CD4-positive, alpha-beta T cell treated with Interferon gamma for 1 hour (primary cell): ENCODE results near the gene CORO2A.
A peak's percentile ranks its signal among the peaks of the same experiment; 100 is the strongest.

Experiments used
- DNase-seq: peaks from one replicate; pipeline ENCODE4 v3.0.0-alpha.2; 2020

The CORO2A gene

GRCh38 chr9:98162613-98163012 lies 29.8 kb downstream of the CORO2A start:
- DNase-seq = no peak

- no peak for DNase-seq
Measured at GRCh38 chr9:98161851-98162250, 30.6 kb downstream of the CORO2A start.

DNA sequence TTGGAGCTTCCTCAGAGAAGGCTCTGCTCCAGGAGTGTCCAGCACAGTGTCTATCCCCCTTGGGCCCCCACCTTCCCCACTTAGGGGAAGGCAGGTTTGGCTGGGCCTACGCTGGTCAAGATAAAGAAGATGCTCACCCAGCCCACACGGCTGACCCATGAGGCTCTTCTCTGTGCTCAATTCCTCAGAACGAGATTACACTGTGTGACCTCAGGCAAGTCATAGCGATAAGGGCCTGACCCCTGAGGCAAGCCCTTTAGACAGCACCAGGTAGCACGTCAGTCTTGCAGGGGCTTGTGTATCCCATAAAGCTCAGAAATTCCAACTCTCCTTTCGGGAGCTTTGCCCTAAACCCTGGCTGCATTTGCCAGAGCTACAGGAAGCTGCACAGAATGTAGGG lies 32.6 kb downstream of the CORO2A start:
- no peak for DNase-seq

GRCh38 chr9:98159301-98159700 lies 33.1 kb downstream of the CORO2A start:
- DNase-seq = no peak

DNA sequence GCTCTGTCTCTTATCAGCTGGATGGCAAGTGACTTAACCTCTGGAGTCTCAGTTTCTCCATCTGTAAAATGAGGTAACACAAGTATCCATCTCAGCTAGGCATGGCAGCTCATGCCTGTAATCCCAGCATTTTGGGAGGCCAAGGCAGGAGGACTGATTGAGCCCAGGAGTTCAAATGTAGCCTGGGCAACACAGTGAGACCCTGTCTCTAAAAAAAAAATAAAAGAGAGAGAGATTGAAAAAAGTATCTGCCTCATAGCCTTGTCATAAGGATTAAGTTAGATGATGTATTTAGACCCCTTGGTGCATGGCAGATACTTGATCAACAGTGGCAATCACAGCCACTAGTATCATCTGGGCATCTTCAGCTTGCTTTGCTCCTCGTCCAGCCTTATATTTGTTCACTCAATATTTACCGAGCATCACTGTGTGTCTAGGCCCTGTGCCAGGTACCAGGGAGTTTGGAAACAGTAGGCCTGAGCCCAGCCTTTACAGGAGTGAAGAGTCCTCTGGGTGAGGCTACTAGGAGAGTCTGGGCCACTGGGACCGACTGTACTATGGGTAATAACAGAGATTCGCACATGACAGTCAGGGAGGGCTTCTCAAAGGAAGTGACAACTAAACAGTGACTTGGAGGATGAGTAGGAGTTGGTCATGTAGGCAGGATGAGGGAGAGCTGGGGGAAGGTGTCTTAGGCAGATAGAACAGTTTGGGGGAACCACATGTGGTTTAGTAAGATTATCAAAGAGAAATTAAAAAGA lies 34.2 kb downstream of the CORO2A start:
- DNase-seq = no peak

DNA sequence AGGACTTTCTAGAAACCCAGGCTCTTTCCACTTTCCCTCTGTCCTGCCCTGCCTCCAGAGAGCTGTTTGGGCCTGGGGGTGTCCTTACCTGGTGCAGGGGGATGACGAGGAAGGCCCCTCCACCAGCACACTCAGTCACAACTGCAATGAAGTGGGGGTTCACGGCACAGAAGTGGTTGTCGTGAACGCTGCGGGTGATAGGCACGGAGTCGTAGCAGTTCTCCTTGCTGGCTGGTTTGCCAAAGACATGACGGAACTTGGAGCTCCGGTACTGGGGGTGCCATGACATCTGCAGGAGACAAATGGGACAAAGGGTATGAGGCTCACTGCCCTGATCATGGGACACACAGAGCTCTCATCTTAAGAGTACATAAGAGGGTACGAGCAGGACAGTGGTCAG lies 35.1 kb downstream of the CORO2A start:
- no peak for DNase-seq

- DNase-seq = no peak
Measured at GRCh38 chr9:98154678-98155077, 37.8 kb downstream of the CORO2A start.

- no peak for DNase-seq
Measured at GRCh38 chr9:98152526-98152925, 39.9 kb downstream of the CORO2A start.

DNA sequence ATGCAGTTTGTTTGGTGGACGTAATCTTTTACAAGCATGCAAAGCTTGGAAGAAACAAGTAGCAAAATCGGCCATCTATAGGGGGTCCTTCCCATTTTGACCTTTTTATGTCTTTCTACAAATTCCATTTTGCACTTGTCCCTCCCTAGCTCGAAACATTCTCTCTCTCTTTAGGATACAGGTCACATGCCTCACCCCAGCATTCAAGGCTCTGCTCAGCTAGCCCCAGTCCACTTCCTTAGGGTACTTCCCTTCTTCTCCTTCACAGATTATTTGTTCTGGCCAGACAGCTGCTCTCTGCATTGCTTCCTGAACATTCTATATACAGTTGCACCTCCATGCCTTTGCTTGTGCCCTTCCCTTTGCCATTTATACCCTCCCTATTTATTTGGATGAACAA lies 41.7 kb downstream of the CORO2A start:
- DNase-seq = no peak

- no peak for DNase-seq
Measured at GRCh38 chr9:98150164-98150563, 42.3 kb downstream of the CORO2A start.

DNA sequence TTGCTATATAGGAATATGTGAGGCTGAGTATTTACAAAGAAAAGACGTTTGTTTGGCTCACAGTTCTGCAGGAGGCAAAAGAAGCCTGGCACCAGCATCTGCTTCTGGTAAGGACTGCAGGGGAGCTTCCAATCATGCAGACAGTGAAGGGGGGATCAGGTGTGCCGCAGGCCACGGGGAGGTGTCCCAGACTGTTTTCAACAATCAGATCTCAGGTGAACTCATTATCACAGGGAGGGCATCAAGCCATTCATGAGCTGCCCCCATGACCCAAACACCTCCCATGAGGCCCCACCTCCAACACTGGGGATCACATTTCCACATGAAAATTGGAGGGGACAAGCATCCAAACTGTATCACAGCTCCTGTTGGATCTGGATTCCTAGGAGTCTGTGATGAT lies 43.0 kb downstream of the CORO2A start:
- DNase-seq = no peak

DNA sequence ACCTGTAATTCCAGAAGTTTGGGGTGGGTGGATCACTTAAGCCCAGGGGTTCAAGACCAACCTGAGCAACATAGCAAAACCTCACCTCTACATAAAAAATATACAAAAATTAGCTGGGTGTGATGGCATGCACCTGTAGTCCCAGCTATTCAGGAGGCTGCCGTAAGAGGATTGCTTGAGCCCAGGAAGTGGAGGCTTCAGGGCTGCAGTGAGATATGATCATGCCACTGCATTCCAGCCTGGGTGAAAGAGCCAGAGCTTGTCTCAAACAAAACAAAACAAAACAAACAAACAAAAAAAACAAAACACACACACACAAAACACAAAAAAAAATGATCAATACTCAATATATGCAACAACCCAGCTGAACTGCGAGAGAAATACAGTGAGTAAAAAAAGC lies 44.0 kb downstream of the CORO2A start:
- no peak for DNase-seq

DNA sequence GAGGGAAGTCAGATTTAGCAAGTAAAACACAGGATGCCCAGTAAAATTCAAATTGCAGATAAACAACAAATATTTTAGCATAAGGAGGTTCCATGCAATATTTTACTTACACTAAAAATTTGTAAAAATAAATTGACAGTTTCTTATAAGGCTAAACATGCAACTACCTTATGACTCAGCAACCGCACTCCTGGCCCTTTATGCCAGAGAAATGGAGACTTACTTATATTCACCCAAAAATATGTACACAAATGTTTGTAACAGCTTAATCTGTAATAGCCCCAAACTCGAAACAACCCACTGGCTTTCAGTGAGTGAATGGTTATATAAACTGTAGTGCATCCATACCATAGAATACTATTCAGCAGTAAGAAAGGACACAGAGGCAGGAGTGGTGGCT lies 44.9 kb downstream of the CORO2A start:
- DNase-seq = no peak

- DNase-seq = peak; percentile 61
Measured at GRCh38 chr9:98146101-98146991, 46.1 kb downstream of the CORO2A start.

DNA sequence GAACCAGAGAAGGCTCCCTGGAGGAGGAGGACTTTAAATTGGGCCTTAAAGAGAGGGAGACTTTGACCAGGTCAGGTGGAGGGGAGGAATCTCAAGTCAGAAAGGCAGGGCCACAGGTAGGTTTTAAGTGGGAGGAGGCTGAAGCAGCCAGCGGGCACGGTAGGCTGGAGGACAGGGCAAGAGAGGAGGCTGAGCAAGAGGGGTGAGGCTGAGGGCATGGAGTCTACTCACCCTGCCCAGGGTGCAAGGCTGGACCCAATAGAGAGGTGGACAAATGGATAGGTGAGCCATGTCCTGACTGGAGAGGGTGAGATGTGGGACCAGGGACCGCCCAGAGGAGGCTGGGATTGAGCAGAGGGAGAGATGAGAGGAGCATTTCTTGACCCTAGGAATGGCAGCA lies 47.8 kb downstream of the CORO2A start:
- no peak for DNase-seq

- DNase-seq = no peak
Measured at GRCh38 chr9:98144076-98144475, 48.4 kb downstream of the CORO2A start.

GRCh38 chr9:98142925-98143481 lies 49.4 kb downstream of the CORO2A start:
- no peak for DNase-seq

GRCh38 chr9:98142182-98142907 lies 50.1 kb downstream of the CORO2A start:
- no peak for DNase-seq

DNA sequence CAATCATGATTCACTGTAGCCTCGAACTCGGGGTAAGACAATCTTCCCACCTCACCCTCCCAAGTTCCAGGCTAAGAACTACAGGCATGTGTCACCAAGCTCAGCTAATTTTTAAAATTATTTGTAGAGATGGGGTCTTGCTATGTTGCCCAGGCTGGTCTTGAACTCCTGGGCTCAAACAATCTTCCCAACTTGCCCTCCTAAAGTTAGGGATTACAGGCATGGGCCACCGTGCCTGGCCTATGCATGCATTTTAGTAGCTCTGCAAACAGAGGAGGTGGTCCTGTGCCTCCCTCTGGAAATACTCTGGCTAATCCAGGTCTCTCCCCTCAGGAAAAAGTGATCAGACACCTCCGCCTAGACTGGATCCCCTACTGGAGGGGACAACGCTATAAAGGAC lies 51.9 kb downstream of the CORO2A start:
- DNase-seq = no peak

GRCh38 chr9:98136489-98136888 lies 55.9 kb downstream of the CORO2A start:
- DNase-seq = no peak

- no peak for DNase-seq
Measured at GRCh38 chr9:98135938-98136337, 56.5 kb downstream of the CORO2A start.

GRCh38 chr9:98135558-98135934 lies 56.9 kb downstream of the CORO2A start:
- no peak for DNase-seq
